ENCODE results near the gene MAMSTR.

DNA sequence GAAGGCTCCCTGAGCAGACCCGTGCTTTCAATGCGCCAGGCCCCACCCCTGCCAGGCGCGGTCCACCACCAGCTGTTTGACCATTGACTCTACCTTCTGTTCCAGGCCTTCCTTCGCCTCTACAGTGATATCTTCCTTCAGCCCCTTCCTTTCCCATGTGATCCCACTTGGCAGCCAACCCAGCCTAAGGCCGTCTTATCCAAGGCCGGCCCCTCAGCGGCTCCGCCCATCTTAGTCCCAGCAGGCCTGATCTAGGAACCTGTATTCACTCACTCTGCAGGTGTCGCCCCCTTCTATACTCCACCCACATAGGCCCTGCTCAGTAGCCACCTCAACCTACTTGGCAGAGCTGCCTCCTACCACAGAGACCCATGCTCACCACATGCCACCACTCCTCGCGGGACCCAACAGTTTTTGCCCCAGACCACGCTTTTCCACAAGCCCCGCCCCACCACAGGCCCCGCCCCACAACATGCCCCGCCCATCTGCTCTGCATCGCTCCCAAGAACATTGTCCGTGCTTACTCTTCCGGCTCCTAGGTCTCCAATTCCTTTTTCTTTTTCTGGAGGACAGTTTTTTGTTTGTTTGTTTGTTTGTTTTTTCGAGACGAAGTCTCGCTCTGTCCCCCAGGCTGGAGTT is 18.0 kb upstream of the MAMSTR start:
- no peak for TF ChIP-seq EZH2 (IDR thresholded peaks at IDR 0.05; ENCODE audit: low read length, unreplicated experiment)
- TF ChIP-seq, protein P1, sequence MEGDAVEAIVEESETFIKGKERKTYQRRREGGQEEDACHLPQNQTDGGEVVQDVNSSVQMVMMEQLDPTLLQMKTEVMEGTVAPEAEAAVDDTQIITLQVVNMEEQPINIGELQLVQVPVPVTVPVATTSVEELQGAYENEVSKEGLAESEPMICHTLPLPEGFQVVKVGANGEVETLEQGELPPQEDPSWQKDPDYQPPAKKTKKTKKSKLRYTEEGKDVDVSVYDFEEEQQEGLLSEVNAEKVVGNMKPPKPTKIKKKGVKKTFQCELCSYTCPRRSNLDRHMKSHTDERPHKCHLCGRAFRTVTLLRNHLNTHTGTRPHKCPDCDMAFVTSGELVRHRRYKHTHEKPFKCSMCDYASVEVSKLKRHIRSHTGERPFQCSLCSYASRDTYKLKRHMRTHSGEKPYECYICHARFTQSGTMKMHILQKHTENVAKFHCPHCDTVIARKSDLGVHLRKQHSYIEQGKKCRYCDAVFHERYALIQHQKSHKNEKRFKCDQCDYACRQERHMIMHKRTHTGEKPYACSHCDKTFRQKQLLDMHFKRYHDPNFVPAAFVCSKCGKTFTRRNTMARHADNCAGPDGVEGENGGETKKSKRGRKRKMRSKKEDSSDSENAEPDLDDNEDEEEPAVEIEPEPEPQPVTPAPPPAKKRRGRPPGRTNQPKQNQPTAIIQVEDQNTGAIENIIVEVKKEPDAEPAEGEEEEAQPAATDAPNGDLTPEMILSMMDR (conservative IDR thresholded peaks at IDR 0.05; ENCODE audit: low read depth, low read length) = no peak
- TF ChIP-seq EZH2phosphoT487 (IDR thresholded peaks at IDR 0.05; ENCODE audit: borderline replicate concordance, low read length) = no peak

Measured in PC-3 (cell line).